Measurements from ENCODE around the gene ITGAE. TPM values are rescaled to one million over a fixed set of nuclear protein-coding genes. Genes with fewer than 3 reads are reported as not detected.

Gene ITGAE
- total and polyA plus RNA-seq, 7 donors: 25.2 to 51.8 (median 42.9) TPM

GRCh38 chr17:3669548-3669947 is 131.4 kb downstream of the ITGAE start:
- Histone ChIP-seq H3K27me3 (no peaks in the 10 kb centered on the region), H3K4me3 (peak overlapping the region; percentile 91 to 97 (median 96)), H3K4me1 (peaks cover 0 to 43% (median 40%) of the 10 kb centered on the region in 4 donors), H3K9me3 (no peaks in the 10 kb centered on the region), H3K27ac (peak overlapping the region in 3 of 4 donors; percentile 94 to 98 (median 97)), H3K36me3 (peaks cover 0 to 6% (median 3%) of the 10 kb centered on the region in 4 donors)
- intact Hi-C loops (cut with DNase I): loop anchor here (5.0 to 10.0 kb wide), 2 partner anchors 53 to 625 kb away; partner anchors contain the start of gene HASPIN
- TF ChIP-seq EP300 (IDR thresholded peaks at IDR 0.05): no peak
- TF ChIP-seq, protein P1, sequence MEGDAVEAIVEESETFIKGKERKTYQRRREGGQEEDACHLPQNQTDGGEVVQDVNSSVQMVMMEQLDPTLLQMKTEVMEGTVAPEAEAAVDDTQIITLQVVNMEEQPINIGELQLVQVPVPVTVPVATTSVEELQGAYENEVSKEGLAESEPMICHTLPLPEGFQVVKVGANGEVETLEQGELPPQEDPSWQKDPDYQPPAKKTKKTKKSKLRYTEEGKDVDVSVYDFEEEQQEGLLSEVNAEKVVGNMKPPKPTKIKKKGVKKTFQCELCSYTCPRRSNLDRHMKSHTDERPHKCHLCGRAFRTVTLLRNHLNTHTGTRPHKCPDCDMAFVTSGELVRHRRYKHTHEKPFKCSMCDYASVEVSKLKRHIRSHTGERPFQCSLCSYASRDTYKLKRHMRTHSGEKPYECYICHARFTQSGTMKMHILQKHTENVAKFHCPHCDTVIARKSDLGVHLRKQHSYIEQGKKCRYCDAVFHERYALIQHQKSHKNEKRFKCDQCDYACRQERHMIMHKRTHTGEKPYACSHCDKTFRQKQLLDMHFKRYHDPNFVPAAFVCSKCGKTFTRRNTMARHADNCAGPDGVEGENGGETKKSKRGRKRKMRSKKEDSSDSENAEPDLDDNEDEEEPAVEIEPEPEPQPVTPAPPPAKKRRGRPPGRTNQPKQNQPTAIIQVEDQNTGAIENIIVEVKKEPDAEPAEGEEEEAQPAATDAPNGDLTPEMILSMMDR (IDR thresholded peaks at IDR 0.05): no peak
- TF ChIP-seq POLR2AphosphoS5 (IDR thresholded peaks at IDR 0.05): no peak
- no peak for TF ChIP-seq POLR2A (IDR thresholded peaks at IDR 0.05)
- DNase-seq: no peak
- WGBS, 2 donors: 38 to 54% methylated on average over 12 of the region's 12 CpGs

DNA sequence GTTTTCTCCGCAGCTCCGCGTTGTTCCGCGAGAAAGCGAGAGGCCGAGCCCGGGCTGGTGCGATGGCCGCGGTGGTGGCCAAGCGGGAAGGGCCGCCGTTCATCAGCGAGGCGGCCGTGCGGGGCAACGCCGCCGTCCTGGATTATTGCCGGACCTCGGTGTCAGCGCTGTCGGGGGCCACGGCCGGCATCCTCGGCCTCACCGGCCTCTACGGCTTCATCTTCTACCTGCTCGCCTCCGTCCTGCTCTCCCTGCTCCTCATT is 132.0 kb downstream of the ITGAE start:
- DNase-seq: no peak
- Histone ChIP-seq H3K9me3 (no peaks in the 10 kb centered on the region), H3K4me3 (peak overlapping the region; percentile 91 to 97 (median 96)), H3K36me3 (peaks cover 0 to 10% (median 8%) of the 10 kb centered on the region in 4 donors), H3K4me1 (peaks cover 0 to 43% (median 40%) of the 10 kb centered on the region in 4 donors), H3K27ac (peak overlapping the region; percentile 94 to 98 (median 98)), H3K27me3 (no peaks in the 10 kb centered on the region)
- 0 to 2% methylated on average over 32 of the region's 32 CpGs for WGBS, 2 donors
- no peak for TF ChIP-seq POLR2AphosphoS5 (IDR thresholded peaks at IDR 0.05)
- intact Hi-C loops (cut with DNase I): loop anchor here (5.0 to 10.0 kb wide), 2 partner anchors 53 to 624 kb away; partner anchors contain the start of gene HASPIN

DNA sequence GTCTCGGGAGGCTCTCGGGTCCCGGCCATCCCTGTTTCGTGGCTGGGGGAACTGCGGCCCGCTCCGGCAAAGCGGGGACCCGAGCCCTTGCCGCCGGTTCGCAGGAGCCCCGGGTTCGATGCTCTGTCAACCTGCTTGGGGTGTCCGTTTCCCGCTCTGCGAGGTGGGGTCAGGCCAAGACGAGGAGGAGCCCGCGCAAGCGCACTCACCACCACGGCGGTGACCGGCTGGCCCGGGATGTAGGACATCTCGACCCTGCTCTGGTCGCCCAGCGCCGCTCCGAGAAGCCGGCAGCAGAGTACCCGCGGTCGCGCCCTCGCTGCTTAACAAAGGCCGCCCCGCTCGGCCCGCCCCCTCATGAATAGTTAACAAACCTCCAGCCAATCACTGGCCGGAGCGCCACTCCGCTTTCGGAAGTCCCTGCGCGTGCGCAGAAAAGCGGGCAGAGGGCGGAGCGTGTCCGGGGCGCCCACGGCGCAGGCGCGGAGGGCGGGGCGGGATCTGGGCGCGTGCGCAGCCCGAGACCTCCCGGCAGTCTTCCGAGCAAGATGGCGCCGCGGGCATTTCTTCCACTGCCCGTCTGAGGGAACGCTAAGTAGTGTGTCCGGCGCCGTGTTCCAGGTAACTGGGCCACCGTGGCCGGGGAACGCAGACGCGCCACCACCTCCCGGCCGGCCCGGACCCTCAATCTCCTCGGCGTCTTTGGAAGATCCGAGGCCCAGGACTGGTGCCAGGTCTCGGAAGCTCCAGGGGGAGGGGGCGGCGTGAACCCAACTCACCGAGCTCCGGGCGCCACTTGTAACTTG is 132.5 kb downstream of the ITGAE start, which contains the start of the genes EMC6 and TAX1BP3:
Gene EMC6, plus strand, starts transcription at position 534 of the 806 bp plus-strand sequence. CDS start 335 bp downstream, outside the sequence.
Gene TAX1BP3, minus strand, starts transcription at position 300 of the 806 bp plus-strand sequence. Its CDS starts 52 bp downstream, at position 248.
- DNase-seq: peak; percentile 99
- H3K27me3 ChIP-seq: no peaks in the 10 kb centered on the region
- TF ChIP-seq POLR2A (IDR thresholded peaks at IDR 0.05) (peak; percentile 92 to 93), POLR2AphosphoS5 (IDR thresholded peaks at IDR 0.05) (peak; percentile 94 to 98 (median 96))
- TF ChIP-seq, protein P1 (IDR thresholded peaks at IDR 0.05): no peak
- H3K4me3 ChIP-seq: peak within 1 kb of the TSS; percentile 91 to 97 (median 96)
- 1% methylated on average over 89 of the region's 89 CpGs for WGBS, 2 donors
- peak within 1 kb of the TSS; percentile 94 to 98 (median 98) for H3K27ac ChIP-seq
- intact Hi-C loops (cut with DNase I): loop anchor here (1.0 to 10.0 kb wide), 3 partner anchors 32 to 624 kb away; partner anchors contain the start of genes CTNS, HASPIN and SHPK
- H3K36me3 ChIP-seq: peaks cover 0 to 13% (median 13%) of the 10 kb centered on the region in 4 donors
- H3K9me3 ChIP-seq: no peaks in the 10 kb centered on the region
- H3K4me1 ChIP-seq: peaks cover 0 to 43% (median 40%) of the 10 kb centered on the region in 4 donors

DNA sequence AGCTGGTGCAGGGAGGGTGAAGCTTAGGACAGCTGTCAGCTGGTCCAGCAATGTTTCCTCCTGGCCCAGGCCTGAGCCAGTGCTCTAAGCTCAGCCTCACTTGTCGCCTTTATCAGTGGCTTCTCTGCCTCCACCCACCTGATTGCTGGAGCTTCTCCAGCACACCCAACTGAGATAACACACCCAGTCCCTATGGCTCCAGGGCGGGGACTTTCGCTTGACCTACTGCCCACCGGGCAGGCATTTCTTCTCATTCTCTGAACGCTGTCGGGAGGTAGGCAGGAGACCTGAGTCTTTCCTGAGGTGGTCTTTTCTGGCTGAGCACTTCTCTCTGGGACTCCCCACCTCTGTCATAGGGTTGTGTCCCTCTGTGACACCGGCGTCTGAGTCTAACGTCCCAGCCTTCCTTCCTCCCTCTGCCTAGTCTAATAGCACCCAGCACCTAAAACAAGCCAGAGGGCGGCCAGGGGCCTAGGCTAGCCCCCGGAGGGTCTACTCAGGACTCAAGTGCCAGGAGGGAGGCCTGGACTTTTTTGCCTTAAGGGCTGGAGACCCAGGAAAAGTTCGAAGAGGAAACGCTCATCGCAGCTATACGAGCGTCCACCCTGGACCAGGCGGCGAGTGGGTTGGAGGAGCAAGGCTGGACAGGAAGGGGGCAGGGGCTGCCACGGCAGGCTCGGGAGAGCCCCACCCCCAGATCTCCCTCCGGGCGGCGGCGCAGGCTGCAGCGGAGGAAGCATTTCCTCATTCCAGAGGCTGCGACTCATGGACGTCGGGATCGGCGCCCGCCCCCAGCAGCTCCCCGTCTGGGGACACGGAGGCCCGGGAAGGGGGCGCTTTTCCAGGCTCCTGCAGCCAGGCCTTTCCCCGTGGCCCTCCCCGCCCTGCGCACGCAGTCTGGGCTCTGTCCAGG is 133.4 kb downstream of the ITGAE start:
- intact Hi-C loops (cut with DNase I): loop anchor here (1.0 to 10.0 kb wide), 3 partner anchors 31 to 623 kb away; partner anchors contain the start of genes CTNS, HASPIN and SHPK
- peak; percentile 96 for DNase-seq
- Histone ChIP-seq H3K27ac (peak overlapping the region; percentile 94 to 98 (median 98)), H3K4me3 (peak overlapping the region; percentile 91 to 97 (median 96)), H3K9me3 (no peaks in the 10 kb centered on the region), H3K36me3 (peaks cover 0 to 21% (median 18%) of the 10 kb centered on the region in 4 donors), H3K27me3 (no peaks in the 10 kb centered on the region), H3K4me1 (peaks cover 0 to 43% (median 40%) of the 10 kb centered on the region in 4 donors)
- WGBS, 2 donors: 1 to 9% methylated on average over 39 of the region's 39 CpGs
- TF ChIP-seq POLR2A (IDR thresholded peaks at IDR 0.05) (peak in 1 of 2 donors; percentile 19), EP300 (IDR thresholded peaks at IDR 0.05) (no peak), POLR2AphosphoS5 (IDR thresholded peaks at IDR 0.05) (peak; percentile 12 to 67 (median 48))

GRCh38 chr17:3666516-3666915 is 134.5 kb downstream of the ITGAE start:
- peaks cover 0 to 32% (median 23%) of the 10 kb centered on the region in 4 donors for H3K36me3 ChIP-seq
- no peaks in the 10 kb centered on the region for H3K9me3 ChIP-seq
- peak overlapping the region; percentile 94 to 98 (median 98) for H3K27ac ChIP-seq
- 82 to 86% methylated on average over 6 of the region's 6 CpGs for WGBS, 2 donors
- no peak overlapping the region for H3K4me3 ChIP-seq
- TF ChIP-seq, protein P1 (IDR thresholded peaks at IDR 0.05): no peak
- TF ChIP-seq POLR2AphosphoS5 (IDR thresholded peaks at IDR 0.05): no peak
- no peak for TF ChIP-seq EP300 (IDR thresholded peaks at IDR 0.05)
- TF ChIP-seq POLR2A (IDR thresholded peaks at IDR 0.05): no peak
- H3K4me1 ChIP-seq: peaks cover 0 to 43% (median 40%) of the 10 kb centered on the region in 4 donors
- DNase-seq: no peak
- H3K27me3 ChIP-seq: no peaks in the 10 kb centered on the region
- intact Hi-C loops (cut with DNase I): loop anchor here (5.0 to 10.0 kb wide), 2 partner anchors 56 to 622 kb away; partner anchors contain the start of gene HASPIN

Data from sigmoid colon (tissue), 7 donors.